Gastroesophageal sphincter (tissue), 4 donors: ENCODE measurements around the gene CCDC88A. TPM values are rescaled to one million over a fixed set of nuclear protein-coding genes. Genes with fewer than 3 reads are reported as not detected.
A peak's percentile ranks its signal among the peaks of the same experiment; 100 is the strongest.

Experiments
- ATAC-seq: fragments of 150-250 bp; one replicate; pipeline ENCODE4 v1.9.1; 2016; ENCODE audit warnings: mild to moderate bottlenecking, moderate library complexity
- H3K27ac ChIP-seq, 4 donors: fragments of 200-600 bp; sonication (generic) in 3 of 4; 1 replicate in 3 of 4; 2 replicates in 1 of 4; pipeline ENCODE4 v1.5.1; 2016 to 2019
- H3K27me3 ChIP-seq: fragments of 200-600 bp; sonication (generic); one replicate; pipeline ENCODE4 v1.5.1; 2019
- H3K36me3 ChIP-seq, 2 donors: fragments of 200-600 bp; sonication (generic); one replicate each; pipeline ENCODE4 v1.5.1; 2019; ENCODE audit warnings: control low read depth in 1 of 2
- H3K4me1 ChIP-seq, 3 donors: fragments of 200-600 bp; sonication (generic); 1 replicate in 2 of 3; 2 replicates in 1 of 3; pipeline ENCODE4 v1.5.1; 2016 to 2019; ENCODE audit warnings: control low read depth in 2 of 3
- H3K4me3 ChIP-seq, 2 donors: fragments of 200-600 bp; sonication (generic); one replicate each; pipeline ENCODE4 v1.5.1; 2019; ENCODE audit warnings: mild to moderate bottlenecking in 1 of 2, moderate library complexity in 1 of 2
- H3K9me3 ChIP-seq, 3 donors: fragments of 200-600 bp; sonication (generic); one replicate each; pipeline ENCODE4 v1.5.1; 2017 to 2019; ENCODE audit warnings: control low read depth in 2 of 3
- CTCF ChIP-seq, 4 experiments: fragments of 200-600 bp in 2 of 4; fragments of 450-650 bp in 2 of 4; sonication (generic) in 1 of 4; IDR thresholded peaks; one replicate each; pipeline ENCODE4 v1.5.1; 2017 to 2019; ENCODE audit warnings: antibody characterized with exemption in 4 of 4, mild to moderate bottlenecking in 2 of 4, moderate library complexity in 2 of 4
- EP300 ChIP-seq: sonication (generic); formaldehyde crosslinking; IDR thresholded peaks from one replicate; pipeline ENCODE4 v1.6.1; 2017; ENCODE audit warnings: antibody characterized with exemption, mild to moderate bottlenecking
- POLR2A ChIP-seq, 2 donors: fragments of 450-650 bp; IDR thresholded peaks; one replicate each; pipeline ENCODE4 v1.6.1; 2017; ENCODE audit warnings: antibody characterized with exemption in 2 of 2, mild to moderate bottlenecking in 2 of 2, moderate library complexity in 1 of 2
- POLR2AphosphoS5 ChIP-seq: sonication (generic); formaldehyde crosslinking; IDR thresholded peaks from one replicate; pipeline ENCODE4 v1.6.1; 2017; ENCODE audit warnings: antibody characterized with exemption
- WGBS, 2 donors: methylation state at CpG; one replicate each; pipeline ENCODE4 v1.1.5; 2018; ENCODE audit warnings: low coverage in 1 of 2; 5-methylcytosine and 5-hydroxymethylcytosine counted together
- total RNA-seq, 4 donors: library from RNA; depleted of rRNA; stranded (reverse); fragments of >200 nt; gene quantifications; one replicate each; pipeline ENCODE4 v1.1.0, GENCODE V29; 2016

CCDC88A gene
- total RNA-seq, 4 donors from 2014 or later = 42.5 to 63.5 (median 54.3) TPM

- H3K27ac ChIP-seq = peak overlapping the region in 3 of 4 donors; percentile 18 to 65 (median 40)
- WGBS, 2 donors = 25 to 46% methylated on average over 3 of the region's 3 CpGs
- no peaks in the 10 kb centered on the region for H3K27me3 ChIP-seq
- no peaks in the 10 kb centered on the region for H3K36me3 ChIP-seq
- no peaks in the 10 kb centered on the region for H3K9me3 ChIP-seq
- no peak for ATAC-seq
- no peak for TF ChIP-seq POLR2A (IDR thresholded peaks at IDR 0.05)
- no peak for TF ChIP-seq POLR2AphosphoS5
- no peak for TF ChIP-seq EP300
- no peak for TF ChIP-seq CTCF (IDR thresholded peaks at IDR 0.05)
- no peak overlapping the region for H3K4me3 ChIP-seq
- H3K4me1 ChIP-seq = peaks cover 7 to 57% (median 8%) of the 10 kb centered on the region in 3 donors
Observed at GRCh38 chr2:55365303-55365702, 54.4 kb downstream of the CCDC88A start.

- TF ChIP-seq EP300 = no peak
- peak; percentile 73 for TF ChIP-seq POLR2AphosphoS5
- no peaks in the 10 kb centered on the region for H3K36me3 ChIP-seq
Observed at GRCh38 chr2:55364189-55365055, 55.2 kb downstream of the CCDC88A start.

GRCh38 chr2:55363636-55364035 lies 56.0 kb downstream of the CCDC88A start:
- peaks cover 7 to 45% (median 8%) of the 10 kb centered on the region in 3 donors for H3K4me1 ChIP-seq
- 75 to 93% methylated on average over 3 of the region's 3 CpGs for WGBS, 2 donors
- no peak for TF ChIP-seq CTCF (IDR thresholded peaks at IDR 0.05)
- no peak for TF ChIP-seq POLR2A (IDR thresholded peaks at IDR 0.05)
- TF ChIP-seq POLR2AphosphoS5 = no peak
- TF ChIP-seq EP300 = no peak
- ATAC-seq = no peak
- H3K4me3 ChIP-seq = no peak overlapping the region
- H3K27ac ChIP-seq = peak overlapping the region in 1 of 4 donors; percentile 65
- no peaks in the 10 kb centered on the region for H3K27me3 ChIP-seq
- H3K9me3 ChIP-seq = no peaks in the 10 kb centered on the region
- no peaks in the 10 kb centered on the region for H3K36me3 ChIP-seq

More at GRCh38 chr2:55364189-55365055, 55.2 kb downstream of the CCDC88A start:
- Histone ChIP-seq H3K9me3 (no peaks in the 10 kb centered on the region), H3K4me1 (peaks cover 7 to 52% (median 8%) of the 10 kb centered on the region in 3 donors), H3K27me3 (no peaks in the 10 kb centered on the region), H3K4me3 (no peak overlapping the region), H3K27ac (peak overlapping the region in 3 of 4 donors; percentile 24 to 65 (median 61))
- 45% methylated on average over 3 of the region's 3 CpGs for WGBS, 2 donors
- peak; percentile 95 for ATAC-seq

GRCh38 chr2:55361465-55362189 lies 58.0 kb downstream of the CCDC88A start:
- Histone ChIP-seq H3K27ac (no peak overlapping the region), H3K4me3 (no peak overlapping the region), H3K4me1 (peaks cover 7 to 32% (median 8%) of the 10 kb centered on the region in 3 donors), H3K27me3 (no peaks in the 10 kb centered on the region), H3K36me3 (no peaks in the 10 kb centered on the region), H3K9me3 (no peaks in the 10 kb centered on the region)
- TF ChIP-seq CTCF (IDR thresholded peaks at IDR 0.05) = no peak
- TF ChIP-seq POLR2AphosphoS5 = no peak
- TF ChIP-seq EP300 = no peak
- 67 to 80% methylated on average over 5 of the region's 5 CpGs for WGBS, 2 donors
- no peak for ATAC-seq

- no peak for TF ChIP-seq CTCF (IDR thresholded peaks at IDR 0.05)
- TF ChIP-seq POLR2A (IDR thresholded peaks at IDR 0.05) = no peak
- Histone ChIP-seq H3K36me3 (peaks cover 0 to 19% of the 10 kb centered on the region in 2 donors), H3K4me1 (peaks cover 0 to 5% (median 0%) of the 10 kb centered on the region in 3 donors), H3K4me3 (no peak overlapping the region), H3K9me3 (no peaks in the 10 kb centered on the region), H3K27ac (no peak overlapping the region), H3K27me3 (no peaks in the 10 kb centered on the region)
- 67 to 71% methylated on average over 1 of the region's 1 CpG for WGBS, 2 donors
- ATAC-seq = no peak
Observed at GRCh38 chr2:55358451-55358850, 61.2 kb downstream of the CCDC88A start.
